K562 (cell line): ENCODE measurements around the gene LMCD1. TPM values are rescaled to one million over a fixed set of nuclear protein-coding genes. Genes with fewer than 3 reads are reported as not detected.

Experiments
- ATAC-seq: fragments of 200-7000 bp; cut with Tn5 transposase; 3 replicates; pipeline ENCODE4 v1.9.1; 2020; ENCODE audit warnings: moderate library complexity
- BruUV-seq: library from RNA; stranded (reverse); fragments of 400-500 nt; replicated peaks from 2 replicates; lab custom pipeline; 2021; lab: Mats Ljungman, UMichigan
- CTCF ChIA-PET: fragments of 300-600 bp; formaldehyde crosslinking; extraction: SDS; loops from one replicate; lab custom pipeline; 2021; ENCODE audit warnings: low intra/inter-chr PET ratio; lab: Yijun Ruan, JAX
- POLR2A ChIA-PET: fragments of 300-600, 350-650 bp; sonication (Branson Sonifier 250); formaldehyde crosslinking; extraction: SDS; loops from one replicate; lab custom pipeline; 2021; ENCODE audit warnings: antibody characterized with exemption, inconsistent platforms; lab: Yijun Ruan, JAX
- DNase-seq, 4 experiments: peaks; one replicate each; pipeline versions ENCODE4 v3.0.0 to v3.0.0-alpha.2; 2011 to 2018; ENCODE audit warnings: low spot score in 3 of 4, mixed read lengths in 3 of 4; ENCODE audit errors: extremely low read depth in 1 of 4
- FAIRE-seq: peaks from 2 replicates; lab custom pipeline; 2011; peaks lifted over from hg19 to GRCh38; lab: Jason Lieb, UNC
- H2AFZ ChIP-seq: 2 replicates; pipeline ENCODE4 v1.6.0; 2011; ENCODE audit warnings: low read depth, low read length, control low read depth, inconsistent platforms
- H3K27ac ChIP-seq: fragments of 200-600 bp; 3 replicates; pipeline ENCODE4 v1.8.0; 2011; ENCODE audit warnings: low read depth, mild to moderate bottlenecking, control low read depth, inconsistent platforms, low read length, moderate library complexity, mixed read lengths; ENCODE audit errors: extremely low read depth
- H3K27me3 ChIP-seq, 2 experiments: fragments of 300-600 bp in 1 of 2; 2 replicates in 1 of 2; 3 replicates in 1 of 2; pipeline versions ENCODE4 v1.6.0 to v1.8.0; 2011; ENCODE audit warnings: inconsistent platforms in 2 of 2, low read length in 2 of 2, mild to moderate bottlenecking in 1 of 2, mixed read lengths in 1 of 2, moderate library complexity in 1 of 2; ENCODE audit not compliant: control insufficient read depth in 2 of 2, insufficient read depth in 2 of 2
- H3K36me3 ChIP-seq: fragments of 300-600 bp; 3 replicates; pipeline ENCODE4 v1.8.0; 2011; ENCODE audit warnings: mild to moderate bottlenecking, low read length, inconsistent platforms; ENCODE audit not compliant: control insufficient read depth, insufficient read depth
- H3K4me1 ChIP-seq, 2 experiments: fragments of 200-600 bp in 1 of 2; replicated peaks in 1 of 2; 2 replicates in 1 of 2; 3 replicates in 1 of 2; pipeline versions ENCODE4 v1.5.1 to v1.8.0; 2011; ENCODE audit warnings: inconsistent platforms in 2 of 2, low read length in 2 of 2, mild to moderate bottlenecking in 1 of 2, mixed read lengths in 1 of 2, moderate library complexity in 1 of 2; ENCODE audit not compliant: control insufficient read depth in 2 of 2, insufficient read depth in 2 of 2
- H3K4me2 ChIP-seq: 2 replicates; pipeline ENCODE4 v1.6.1; 2011; ENCODE audit warnings: low read length, control low read depth, inconsistent platforms, mixed read lengths; ENCODE audit not compliant: insufficient read depth
- H3K4me3 ChIP-seq: fragments of 200-600 bp; sonication (generic), shearing (Covaris generic); 2 replicates; pipeline ENCODE4 v1.5.1; 2016; ENCODE audit warnings: control low read depth, inconsistent platforms
- H3K79me2 ChIP-seq: fragments of 200-600 bp; 3 replicates; pipeline ENCODE4 v1.8.0; 2011; ENCODE audit warnings: low read length, inconsistent platforms; ENCODE audit not compliant: control insufficient read depth, insufficient read depth
- H3K9ac ChIP-seq, 2 experiments: 2 replicates each; pipeline versions ENCODE4 v1.6.0 to v1.6.1; 2011; ENCODE audit warnings: low read depth in 2 of 2, low read length in 2 of 2, control low read depth in 1 of 2, inconsistent platforms in 1 of 2, mild to moderate bottlenecking in 1 of 2, mixed read lengths in 1 of 2; ENCODE audit not compliant: insufficient read depth in 1 of 2
- H3K9me1 ChIP-seq: one replicate; pipeline ENCODE4 v1.6.0; 2011; ENCODE audit warnings: inconsistent platforms, mild to moderate bottlenecking, low read length, moderate library complexity; ENCODE audit not compliant: control insufficient read depth, insufficient read depth
- H3K9me3 ChIP-seq: replicated peaks from 2 replicates; pipeline ENCODE4 v1.5.1; 2011; ENCODE audit warnings: low read depth, low read length, inconsistent platforms; ENCODE audit not compliant: control insufficient read depth, insufficient read depth
- H4K20me1 ChIP-seq: replicated peaks from 2 replicates; pipeline ENCODE4 v1.6.1; 2011; ENCODE audit warnings: low read length, inconsistent platforms, mixed read lengths; ENCODE audit not compliant: control insufficient read depth, insufficient read depth
- SNAPC5 ChIP-seq: fragments of 250-450 bp; sonication (Bioruptor Pico); IDR thresholded peaks from 2 replicates; pipeline ENCODE4 v1.8.0; 2021; ENCODE audit warnings: moderate library complexity, mild to moderate bottlenecking, inconsistent platforms
- TFE3 ChIP-seq: fragments of 450-650 bp; formaldehyde crosslinking; IDR thresholded peaks from 2 replicates; pipeline ENCODE4 v1.4.0; 2020; ENCODE audit warnings: mild to moderate bottlenecking, mixed read lengths
- USF2 ChIP-seq: sonication (generic); formaldehyde crosslinking; IDR thresholded peaks from 2 replicates; pipeline ENCODE4 v1.5.0; 2020; ENCODE audit warnings: missing genetic modification reagents
- WGBS: fragments of 100-300 bp; shearing (Covaris generic); methylation state at CpG from one replicate; pipeline ENCODE4 v1.1.6; 2016; ENCODE audit warnings: low coverage, mixed read lengths; ENCODE audit not compliant: insufficient coverage; ENCODE audit errors: missing lambda C conversion rate; 5-methylcytosine and 5-hydroxymethylcytosine counted together
- in situ Hi-C: fragments of 300-500 bp; cut with MboI; formaldehyde crosslinking; loops from 4 replicates; pipeline ENCODE4 v1.15.0; 2018; ENCODE audit warnings: inconsistent platforms, mixed read lengths
- intact Hi-C: fragments of 100-400 bp; cut with micrococcal nuclease; formaldehyde crosslinking; loops from 2 replicates; pipeline ENCODE4 v1.14.2; 2022
- polyA plus RNA-seq, 8 experiments: library from polyadenylated mRNA; depleted of rRNA in 4 of 8; stranded (reverse) in 5 of 8; unstranded in 3 of 8; fragments of >200 nt; fragmentation: Nextera tagmentation in 2 of 8; fragmentation: Illumina TruSeq in 1 of 8; extraction: Ambion mirVana in 2 of 8; extraction: Trizol in 1 of 8; gene quantifications; 2 replicates each; pipeline versions ENCODE4 v1.2.1 to v1.2.3, GENCODE V29; 2011 to 2014; ENCODE audit warnings: inconsistent platforms in 1 of 8, missing spikeins in 1 of 8
- total RNA-seq, 7 experiments: library from RNA; depleted of rRNA in 6 of 7; stranded (reverse); fragments of >200 nt in 6 of 7; fragmentation: Illumina TruSeq in 2 of 7; extraction: Trizol in 2 of 7; gene quantifications; 2 replicates each; pipeline versions ENCODE4 v1.2.1 to v1.2.3, GENCODE V29; 2011 to 2021; ENCODE audit warnings: low replicate concordance in 1 of 7

Gene LMCD1
- total and polyA plus RNA-seq, 9 of the 15 experiments (the other 6 are each of a cell fraction or from before 2014, with no cell fraction given) = 0.60 TPM; not detected in 8

GRCh38 chr3:8458238-8458661 is 43.4 kb upstream of the LMCD1 start:
- Histone ChIP-seq H3K4me3 (no peak overlapping the region), H4K20me1 (no peaks in the 10 kb centered on the region), H3K4me2 (no peak overlapping the region), H3K79me2 (no peaks in the 10 kb centered on the region), H3K36me3 (no peaks in the 10 kb centered on the region)
- WGBS = 0% methylated on average over 2 of the region's 2 CpGs
- FAIRE-seq (no peak), DNase-seq (peak in 1 of 4 experiments; percentile 17), ATAC-seq (no peak)
- CTCF ChIA-PET = no interaction called here
- BruUV-seq = no TSS peak
- peak; percentile 73 for TF ChIP-seq TFE3 (CRISPR knock-in tag)
- TF ChIP-seq USF2 (CRISPR knock-in tag) = peak; percentile 29; the same call in 1 of the 2 replicates
- TF ChIP-seq SNAPC5 = no peak
- TF ChIP-seq, all 486 proteins: peak for 2
- in situ Hi-C loops (no loop called here), intact Hi-C loops (no loop called here)
- no peaks in the 10 kb centered on the region for H3K27me3 ChIP-seq
- POLR2A ChIA-PET = interaction anchor here (0.7 kb wide), 1 partner anchor 757 kb away, joined by 3 read pairs; no protein-coding TSS in a partner anchor
- H3K9ac ChIP-seq = no peak overlapping the region
- no peak overlapping the region for H2AFZ ChIP-seq
- H3K9me1 ChIP-seq = no peaks in the 10 kb centered on the region
- H3K4me1 ChIP-seq = no peaks in the 10 kb centered on the region
- H3K9me3 ChIP-seq = no peaks in the 10 kb centered on the region
- H3K27ac ChIP-seq = no peak overlapping the region
